ENCODE results near the gene ZBTB20. TPM values are rescaled to one million over a fixed set of nuclear protein-coding genes. Genes with fewer than 3 reads are reported as not detected.
"Not testable (repeated sequence)": the region's sequence is repeated elsewhere in the genome, so short reads cannot be mapped to it uniquely, and the experiment has no call there.

ZBTB20 gene
- total RNA-seq, 1 experiment from 2014 or later, result 5.1 TPM

DNA sequence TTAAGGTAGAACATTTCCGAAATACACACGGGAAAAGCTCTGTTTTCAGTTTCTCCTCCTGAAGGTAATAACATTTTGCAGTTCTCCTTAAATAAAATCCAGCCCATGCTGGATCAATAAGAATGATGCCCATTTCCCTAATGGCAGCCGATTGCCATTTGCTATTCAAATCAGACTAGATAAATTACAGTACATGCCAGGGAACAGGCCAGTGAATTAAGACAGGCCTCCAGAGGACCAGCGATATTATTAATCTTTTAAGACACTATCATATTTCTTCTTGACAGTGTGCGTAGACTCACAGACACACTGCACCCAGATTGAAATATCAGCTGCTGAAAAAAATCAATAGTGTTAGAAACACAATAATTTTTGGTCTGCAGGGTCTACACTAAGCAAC lies 431.0 kb downstream of the ZBTB20 start:
- DNase-seq (ENCODE audit: low spot score), result no peak

DNA sequence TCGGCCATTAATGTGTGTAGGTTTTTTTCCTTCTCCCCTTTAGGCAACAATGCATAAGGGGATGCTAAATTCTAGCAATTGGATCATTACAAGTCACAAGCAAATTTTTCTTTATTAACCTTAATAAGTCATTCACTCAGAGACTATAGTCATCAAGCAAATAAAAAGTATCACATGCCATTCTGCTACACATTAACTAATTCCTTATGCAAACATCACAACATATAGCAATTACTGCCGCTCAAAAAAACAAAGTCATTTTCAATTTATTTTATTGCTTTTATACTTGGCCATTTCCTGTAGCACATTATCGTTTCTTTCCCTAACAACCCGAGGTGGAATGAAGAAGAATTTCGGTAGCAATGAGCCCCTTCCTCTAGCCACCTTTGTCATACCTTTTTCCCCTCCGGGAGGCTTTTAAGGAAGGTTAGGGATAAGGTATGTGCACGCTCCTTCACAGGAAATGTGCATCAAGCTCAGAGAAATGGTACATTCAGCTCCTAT lies 432.1 kb downstream of the ZBTB20 start:
- no peak for DNase-seq (ENCODE audit: low spot score)

DNA sequence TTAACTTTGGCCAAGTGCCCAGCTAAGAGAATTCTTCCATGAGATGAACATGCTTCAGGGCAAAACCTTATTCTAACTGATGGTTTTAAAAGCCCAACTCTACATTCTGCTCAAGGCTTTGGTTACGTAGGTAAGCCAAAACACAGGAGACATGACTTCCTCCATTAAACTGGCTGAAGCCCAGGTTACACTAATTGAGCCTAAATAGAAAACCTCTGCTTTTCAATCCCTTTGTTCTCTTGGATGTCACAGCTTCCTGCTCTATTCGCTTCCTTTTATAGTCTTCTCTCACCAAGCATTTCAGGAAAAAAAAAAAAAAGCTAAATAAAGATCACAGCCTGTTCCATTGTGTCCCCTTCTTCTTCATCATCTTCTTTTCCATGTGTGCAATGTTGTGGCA lies 432.9 kb downstream of the ZBTB20 start:
- DNase-seq (ENCODE audit: low spot score), result no peak

DNA sequence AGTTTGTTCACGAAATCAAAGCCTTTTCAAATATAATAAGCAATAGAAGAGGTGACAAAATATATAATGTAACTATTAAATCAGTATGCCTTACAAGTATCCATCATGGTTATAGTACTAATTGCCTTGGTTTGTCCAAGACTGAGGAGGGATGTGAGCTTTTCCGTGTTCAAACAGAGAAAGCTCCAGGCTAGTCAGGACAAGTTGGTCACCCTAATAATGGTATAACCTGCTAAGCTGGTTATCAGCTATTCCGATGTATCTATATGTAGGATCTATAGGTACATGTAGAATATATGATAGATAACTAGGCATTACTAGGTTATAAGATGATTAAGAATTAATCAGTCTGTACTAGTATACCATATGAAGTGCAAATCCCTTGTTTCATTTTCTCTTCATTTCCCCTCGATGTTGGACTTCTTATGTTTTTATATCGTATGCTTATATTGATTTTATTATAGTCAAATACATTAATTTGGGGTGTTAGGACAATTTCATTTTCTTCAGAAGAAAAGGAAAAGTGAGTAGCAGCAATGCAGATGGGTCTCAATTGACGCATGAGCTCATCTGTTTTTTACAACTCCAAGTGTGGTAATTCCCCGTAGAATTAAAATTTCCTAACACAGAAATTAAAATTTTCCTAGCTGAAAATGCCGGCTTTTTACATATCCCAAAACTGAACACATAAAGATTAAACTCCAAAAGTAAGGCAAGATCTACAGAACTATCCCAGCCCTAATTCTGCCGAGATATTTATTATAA lies 434.2 kb downstream of the ZBTB20 start:
- no peak for DNase-seq (ENCODE audit: low spot score)

DNA sequence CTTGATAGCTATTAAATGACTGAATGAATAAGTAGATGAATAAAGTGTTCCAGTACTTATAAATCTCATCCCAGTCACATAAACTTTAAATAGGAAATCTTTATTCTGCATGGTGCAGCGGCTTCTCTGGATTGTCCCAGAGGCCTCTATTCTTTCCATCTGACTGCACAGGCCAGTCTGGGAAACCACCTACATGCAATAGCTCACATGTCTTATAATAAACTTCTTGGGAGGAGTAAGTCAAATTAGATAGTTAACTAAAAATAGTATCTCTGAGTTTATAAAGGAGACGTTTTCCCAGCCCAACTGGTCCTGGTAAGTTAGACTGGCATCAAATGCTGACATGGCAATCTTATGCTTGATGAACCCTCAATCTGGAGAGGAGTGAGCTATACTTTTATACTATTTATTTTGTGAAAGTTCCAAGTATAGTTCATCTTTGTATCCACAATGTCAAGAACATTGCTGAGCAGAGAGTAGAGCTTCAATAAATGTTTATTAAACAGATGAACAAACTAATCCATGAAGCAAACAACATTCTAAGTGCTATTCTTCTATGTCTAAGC lies 435.7 kb downstream of the ZBTB20 start:
- DNase-seq (ENCODE audit: low spot score), result no peak

DNA sequence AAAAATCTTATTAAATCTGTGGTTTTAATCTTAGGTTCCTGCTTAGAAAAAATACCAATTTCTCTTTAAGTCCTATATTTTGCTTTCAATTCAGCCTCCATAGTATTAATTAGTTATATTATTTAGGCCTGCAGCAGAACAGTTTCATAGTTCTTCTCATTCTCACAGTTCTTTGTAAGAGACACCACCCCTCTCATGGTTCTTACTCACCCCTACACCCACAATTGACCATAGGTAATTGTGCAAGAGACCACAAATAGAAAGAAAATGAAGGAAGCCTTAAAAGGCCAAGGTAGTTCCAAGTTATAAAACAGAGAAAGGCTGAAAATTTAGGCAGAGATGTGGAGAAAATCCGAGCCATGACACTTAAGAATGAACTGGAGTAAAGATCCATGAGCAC lies 438.0 kb downstream of the ZBTB20 start:
- DNase-seq (ENCODE audit: low spot score), result no peak

DNA sequence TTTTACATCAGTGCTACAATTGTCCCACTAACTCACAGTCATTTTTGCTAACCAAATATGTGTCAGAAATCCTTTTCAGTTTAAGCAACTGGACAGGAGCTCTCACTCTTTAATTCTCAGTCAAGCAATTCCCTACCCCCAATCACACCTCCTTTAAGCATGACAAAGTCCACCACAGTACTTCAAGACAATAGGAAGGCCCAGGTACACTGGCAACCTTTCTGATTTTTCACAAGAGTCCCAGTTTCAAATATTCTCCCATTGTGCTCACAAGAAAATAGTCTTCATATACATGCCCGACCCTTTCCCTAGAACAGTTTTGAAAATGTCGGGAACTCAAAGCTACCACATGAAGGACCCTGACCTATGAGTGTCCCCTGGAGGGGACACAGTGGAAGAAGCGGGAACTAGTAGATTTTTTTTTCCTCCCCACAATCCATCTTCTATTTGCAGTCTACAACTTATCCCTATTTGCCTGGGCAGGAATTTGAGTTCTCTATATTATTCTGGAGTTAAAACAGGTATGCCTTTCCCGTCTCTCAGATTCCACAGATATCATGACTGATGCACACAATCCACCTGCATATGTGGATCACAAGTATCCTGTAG lies 439.7 kb downstream of the ZBTB20 start:
- DNase-seq (ENCODE audit: low spot score), result no peak

DNA sequence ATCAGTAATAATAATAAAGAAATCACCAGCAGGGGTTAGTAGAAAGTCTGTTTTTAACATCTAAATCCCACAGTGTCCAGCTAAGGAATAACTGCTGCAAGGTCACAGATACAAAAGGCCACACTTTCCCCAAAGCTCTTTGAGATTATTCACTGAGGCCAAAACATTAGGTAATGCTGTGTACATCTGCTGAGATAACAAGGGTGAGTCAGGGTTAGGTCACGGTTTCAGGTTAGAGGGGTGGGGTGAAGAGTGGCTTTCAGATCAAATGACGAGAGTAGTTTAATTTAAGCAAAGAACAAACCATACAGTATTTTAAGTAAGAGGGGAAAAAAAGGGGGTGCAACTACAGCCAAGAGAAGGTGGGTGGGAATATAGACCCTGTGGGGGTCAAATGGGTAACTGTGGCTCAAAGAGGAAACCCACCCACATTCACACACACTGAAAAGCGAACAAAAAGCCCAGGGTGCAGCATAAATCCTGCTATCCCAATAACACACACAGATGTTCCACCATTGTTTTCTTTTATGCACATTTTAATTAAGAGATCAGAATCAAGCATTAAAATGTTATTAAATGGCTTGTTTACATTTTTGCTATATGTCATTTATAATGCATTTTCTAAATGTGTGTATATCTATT lies 440.4 kb downstream of the ZBTB20 start:
- DNase-seq (ENCODE audit: low spot score), result peak; percentile 26

DNA sequence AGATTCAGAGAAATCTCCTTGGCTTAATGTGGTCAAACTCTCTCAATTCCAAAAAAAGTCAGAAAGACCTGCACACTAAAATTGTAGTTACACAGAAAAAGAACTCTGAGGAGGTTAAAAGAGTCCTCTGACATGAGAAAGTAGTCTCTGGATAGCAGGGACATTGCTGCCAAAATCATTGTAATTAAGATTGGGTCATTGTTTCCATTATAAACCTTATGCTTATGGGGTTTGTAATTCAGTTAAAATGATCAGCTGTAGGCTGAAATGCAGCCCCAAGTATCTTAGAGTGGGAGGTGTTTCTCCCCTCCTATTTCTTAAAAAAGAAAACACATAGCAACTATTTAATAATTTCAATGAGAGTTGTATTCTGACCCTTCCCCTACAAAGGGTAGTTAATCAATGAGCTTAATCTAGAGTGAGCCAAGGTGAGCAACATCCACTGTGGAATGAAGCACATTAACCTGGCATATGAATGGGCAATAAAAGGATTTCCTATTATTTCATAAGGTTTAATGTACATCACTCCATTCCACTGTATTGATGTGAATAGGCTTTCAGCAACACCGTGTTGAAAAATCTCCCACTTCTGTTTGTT lies 446.4 kb downstream of the ZBTB20 start:
- DNase-seq (ENCODE audit: low spot score), result no peak

DNA sequence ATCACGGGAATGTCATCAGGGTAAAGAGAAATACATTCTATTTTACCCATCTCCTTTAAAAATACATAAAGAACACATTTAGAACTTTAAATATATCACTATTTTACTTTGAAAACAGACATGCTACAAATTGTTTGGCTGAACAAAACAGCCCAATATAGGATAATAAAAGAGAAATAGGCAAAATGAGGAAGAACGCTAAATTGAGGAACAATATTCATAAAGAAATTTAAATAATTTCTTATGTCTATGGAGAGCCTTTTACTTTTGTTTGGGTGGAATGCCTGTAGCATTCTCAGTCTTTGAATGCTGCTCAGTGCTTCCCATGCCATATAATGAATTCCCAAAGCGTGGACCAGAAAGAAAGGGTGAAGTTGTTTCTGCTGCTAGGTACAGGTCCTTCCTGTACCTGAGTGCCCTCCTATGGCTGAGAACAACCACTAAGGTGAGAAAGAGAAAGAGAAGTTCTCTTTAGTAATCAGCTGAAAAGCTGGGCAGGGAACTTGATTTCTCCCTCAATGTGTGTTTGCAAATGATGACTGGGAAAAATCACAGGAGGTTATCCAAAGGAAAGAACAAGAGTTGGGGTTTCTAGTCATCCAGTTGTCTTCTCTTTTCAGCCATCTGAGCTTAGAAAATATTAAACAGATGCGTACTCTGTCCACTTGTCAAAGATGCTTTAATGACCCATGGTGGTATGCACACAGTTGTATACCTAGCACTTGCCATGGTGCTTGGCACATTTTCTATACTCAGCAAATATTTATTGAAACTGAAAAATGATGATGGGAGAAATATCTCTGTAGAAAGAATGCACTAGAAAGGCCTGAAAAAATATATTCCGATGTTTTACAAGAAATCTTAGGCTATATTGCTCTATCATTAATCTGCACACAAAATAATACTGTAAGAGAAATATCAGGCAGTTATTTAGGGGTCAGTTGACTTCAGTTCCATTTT lies 448.7 kb downstream of the ZBTB20 start:
- DNase-seq (ENCODE audit: low spot score), result no peak

DNA sequence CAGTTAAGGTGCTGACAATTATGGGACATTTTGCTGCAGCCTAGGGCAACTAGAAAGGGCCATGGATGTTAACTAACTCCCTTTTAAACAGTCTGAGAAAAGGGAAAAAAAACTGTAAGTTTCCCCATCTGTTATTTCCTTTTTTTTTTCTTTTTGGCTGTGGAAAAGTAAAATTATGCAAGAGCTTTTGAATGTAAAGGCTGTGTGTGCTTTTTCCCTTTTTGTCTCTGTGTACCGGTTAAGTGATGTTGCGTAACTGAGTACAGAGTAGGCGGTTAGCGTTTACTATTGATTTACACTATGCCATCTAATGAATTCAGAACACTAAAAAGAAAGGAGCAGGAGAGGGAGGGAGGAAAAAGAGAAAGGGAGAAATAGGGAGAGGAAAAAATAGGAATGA lies 449.7 kb downstream of the ZBTB20 start:
- DNase-seq (ENCODE audit: low spot score), result no peak

DNA sequence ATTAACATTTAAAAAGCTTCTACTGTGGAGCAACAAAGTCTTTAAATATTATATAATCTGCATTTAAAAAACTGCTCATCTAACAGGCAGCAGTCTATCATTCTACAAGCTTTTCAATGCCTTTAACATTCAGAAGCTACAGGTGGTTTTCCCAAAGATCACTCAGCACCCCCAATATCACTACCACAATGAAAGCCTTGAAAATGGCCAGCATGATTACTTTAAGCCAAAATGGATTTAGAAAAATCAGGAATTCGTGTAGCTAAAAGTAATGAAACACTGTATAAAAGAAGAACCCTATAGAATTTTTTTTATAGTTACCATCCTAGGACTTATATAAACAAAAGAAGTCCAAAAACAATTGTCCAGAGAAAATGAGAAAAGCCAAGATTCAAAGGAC lies 452.8 kb downstream of the ZBTB20 start:
- no peak for DNase-seq (ENCODE audit: low spot score)

DNA sequence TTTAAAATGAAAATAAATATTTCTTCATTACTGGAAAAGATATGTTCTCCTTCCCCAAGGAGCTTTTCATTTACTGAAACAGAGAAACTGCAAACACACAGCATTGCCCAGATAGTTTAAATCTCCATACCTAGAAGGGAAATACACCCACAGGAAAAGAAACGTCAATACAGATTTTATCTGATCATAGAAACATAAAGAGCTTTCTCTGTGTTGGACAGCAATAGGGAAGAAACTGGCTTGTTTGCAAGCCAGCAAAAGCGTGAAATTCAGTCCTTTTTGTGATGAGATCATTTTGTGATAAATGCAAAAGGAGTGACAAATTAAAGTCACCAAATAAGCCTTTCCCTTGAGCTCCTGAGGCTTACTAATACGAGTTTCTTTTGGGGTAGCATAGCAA lies 455.2 kb downstream of the ZBTB20 start:
- DNase-seq (ENCODE audit: low spot score), result no peak

DNA sequence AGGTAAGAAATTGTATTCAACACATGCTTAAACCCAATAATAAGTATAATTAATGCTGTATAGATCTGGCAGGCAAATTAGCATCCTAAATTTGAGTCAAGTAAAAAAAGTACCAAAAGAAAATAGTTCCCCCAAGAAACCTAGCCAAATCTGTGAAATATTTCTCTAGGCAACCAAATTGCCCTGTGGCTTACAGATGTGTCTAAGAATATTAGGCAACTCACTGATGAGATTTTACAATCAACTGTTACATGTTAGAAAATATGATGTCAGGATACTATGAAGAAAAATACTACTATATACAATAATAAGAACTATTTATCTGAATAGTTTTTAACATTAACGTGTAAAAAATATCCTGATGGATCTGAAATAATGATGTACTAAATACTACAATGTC lies 456.2 kb downstream of the ZBTB20 start:
- DNase-seq (ENCODE audit: low spot score), result no peak

DNA sequence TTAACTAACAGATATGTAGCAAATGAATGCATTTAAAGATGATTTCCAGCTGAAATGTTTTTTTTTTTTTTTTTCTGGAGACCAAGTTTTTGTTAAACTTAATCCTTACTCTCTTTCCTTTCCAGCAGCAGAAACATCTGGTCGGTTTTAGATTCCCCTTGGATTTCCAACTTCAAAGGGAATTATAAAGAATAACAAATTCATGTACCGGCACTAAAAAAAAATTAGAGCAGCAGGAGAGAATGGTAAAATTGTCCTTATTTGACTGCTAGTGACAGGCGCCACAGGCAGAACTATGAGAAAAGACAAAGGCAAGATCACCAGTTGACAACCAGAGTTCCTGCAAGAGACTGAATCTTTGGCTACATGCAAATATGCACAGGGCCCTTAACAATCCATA lies 459.9 kb downstream of the ZBTB20 start:
- no peak for DNase-seq (ENCODE audit: low spot score)

DNA sequence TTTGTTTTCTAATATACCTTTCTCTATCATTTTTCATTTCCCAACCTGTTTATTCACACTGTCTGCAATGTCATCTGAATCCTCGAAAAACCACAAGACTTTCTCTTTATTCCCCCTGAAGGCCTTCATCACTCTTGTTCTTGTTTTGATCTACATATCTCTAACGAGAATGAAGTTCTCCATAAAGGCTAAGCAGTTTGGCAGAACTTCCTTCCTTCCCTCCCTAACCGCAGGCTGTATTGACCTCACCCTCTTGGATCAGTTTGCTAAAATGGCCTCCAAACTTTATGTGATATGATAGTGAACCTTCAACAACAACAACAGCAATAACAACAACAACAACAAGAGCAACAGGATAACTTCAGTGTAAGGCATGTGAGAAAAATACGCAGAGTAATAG lies 460.5 kb downstream of the ZBTB20 start:
- no peak for DNase-seq (ENCODE audit: low spot score)

DNA sequence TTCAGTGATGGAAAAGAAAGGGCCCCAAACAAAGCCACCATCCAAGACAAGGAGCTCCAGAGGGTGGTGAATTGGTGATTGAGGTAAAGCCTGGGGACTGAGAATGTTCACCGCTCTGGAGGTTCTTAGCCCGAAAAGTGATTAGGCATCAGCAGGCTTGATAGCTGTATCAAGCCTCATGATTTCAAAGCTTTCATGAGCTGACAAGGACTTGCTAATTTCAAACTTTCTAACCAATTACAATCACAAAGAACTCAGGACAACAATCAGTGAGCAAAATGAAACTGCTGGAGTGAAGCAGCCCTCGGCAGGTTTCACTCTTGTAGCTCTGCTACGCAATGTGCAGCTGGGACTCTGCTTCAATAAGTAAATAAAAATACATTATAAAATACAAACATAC lies 461.9 kb downstream of the ZBTB20 start:
- DNase-seq (ENCODE audit: low spot score), result no peak

DNA sequence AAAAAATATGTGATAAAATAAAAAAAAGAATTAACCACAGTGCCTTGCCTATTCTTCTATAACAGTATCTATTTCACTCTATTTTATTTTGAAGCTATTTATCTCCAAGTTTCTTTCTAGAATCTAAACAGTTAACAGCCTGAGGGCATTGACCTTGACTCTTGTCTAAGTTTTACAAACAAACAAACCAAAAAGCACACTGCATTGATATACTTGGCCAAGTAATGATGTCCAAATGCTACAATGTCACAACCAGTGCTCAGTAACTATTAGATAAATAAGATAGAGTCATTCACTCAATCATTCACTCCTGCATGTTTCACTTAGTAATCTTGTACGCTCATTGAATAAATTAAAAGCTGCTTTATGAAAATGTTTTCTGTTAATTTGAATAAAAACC lies 466.8 kb downstream of the ZBTB20 start:
- DNase-seq (ENCODE audit: low spot score), result no peak

DNA sequence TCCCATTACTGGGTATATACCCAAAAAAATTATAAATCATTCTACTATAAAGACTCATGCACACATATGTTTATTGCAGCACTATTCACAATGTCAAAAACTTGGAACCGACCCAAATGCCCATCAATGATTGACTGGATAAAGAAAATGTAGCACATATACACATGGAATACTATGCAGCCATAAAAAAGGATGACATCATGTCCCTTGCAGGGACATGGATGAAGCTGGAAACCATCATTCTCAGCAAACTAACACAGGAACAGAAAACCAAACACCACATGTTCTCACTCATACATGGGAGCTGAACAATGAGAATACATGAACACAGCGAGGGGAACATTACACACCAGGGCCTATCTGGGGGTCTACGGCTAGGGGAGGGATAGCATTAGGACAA lies 467.3 kb downstream of the ZBTB20 start:
- DNase-seq (ENCODE audit: low spot score), result not testable (repeated sequence)

DNA sequence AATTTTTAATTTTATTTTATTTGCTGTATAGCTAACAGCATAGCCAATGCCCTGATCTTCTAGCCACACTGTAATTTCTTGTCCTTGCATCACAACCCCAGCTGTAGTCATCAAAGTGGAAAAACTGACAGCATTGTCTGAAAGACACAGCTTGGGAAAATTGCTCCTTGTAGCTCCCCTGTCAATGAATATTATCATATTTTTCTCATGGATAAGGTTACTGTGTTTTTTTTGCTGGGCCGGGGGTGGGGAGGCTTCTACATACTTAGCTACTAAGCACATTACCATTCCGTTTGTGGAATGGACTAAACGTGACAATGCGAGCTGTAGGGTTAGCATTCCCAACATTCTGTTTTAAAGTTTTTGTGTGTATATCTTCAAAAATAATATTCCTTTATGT lies 472.0 kb downstream of the ZBTB20 start:
- DNase-seq (ENCODE audit: low spot score), result no peak

DNA sequence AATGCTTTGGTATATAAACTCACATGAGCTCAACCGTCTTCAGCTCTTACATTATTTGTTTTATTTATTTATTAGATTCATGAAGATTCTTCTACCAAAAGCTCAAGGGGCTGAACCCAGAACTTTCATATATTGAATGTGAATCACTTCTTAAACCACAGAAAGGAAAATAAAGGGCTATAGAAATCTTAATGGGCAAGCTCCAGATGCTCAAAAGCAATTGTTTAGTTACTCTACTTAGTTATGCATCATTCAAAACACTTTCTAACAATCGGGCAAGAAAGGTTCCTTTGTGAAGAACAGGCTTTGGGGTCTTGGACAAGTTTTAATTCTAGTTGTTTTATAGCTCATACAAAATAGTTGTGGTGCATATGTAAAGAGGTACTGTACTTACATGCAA lies 473.1 kb downstream of the ZBTB20 start:
- DNase-seq (ENCODE audit: low spot score), result no peak
